ENCODE measurements around the gene SSBP4.

Gene SSBP4

GRCh38 chr19:18392417-18392816, 26.8 kb upstream of the SSBP4 start:
- no peak overlapping the region for H4K91ac ChIP-seq (ENCODE audit: low read depth, low read length)
- no CpG with 5 or more reads among the region's 11 CpGs for WGBS (ENCODE audit: extremely low coverage, insufficient coverage, insufficient read length)

GRCh38 chr19:18392926-18393325, 26.3 kb upstream of the SSBP4 start:
- Histone ChIP-seq H3K18ac (ENCODE audit: low read length) (no peak overlapping the region), H2BK5ac (ENCODE audit: low read depth, low read length, poor library complexity) (no peak overlapping the region), H3K27me3 (ENCODE audit: insufficient read depth, low read length) (peaks cover 2% of the 10 kb centered on the region), H3K14ac (ENCODE audit: low read length) (no peak overlapping the region), H2BK120ac (ENCODE audit: insufficient read depth, low read length, poor library complexity) (no peak overlapping the region), H4K12ac (ENCODE audit: low read depth, low read length) (no peak overlapping the region), H3K9ac (ENCODE audit: low read length) (no peak overlapping the region), H3K36me3 (ENCODE audit: control insufficient read depth in 1 of 2, insufficient read depth in 2 of 2, low read length in 2 of 2) (peaks cover 0 to 5% of the 10 kb centered on the region in 2 experiments), H3K9me3 (ENCODE audit: insufficient read depth, low read depth, low read length) (peaks cover 2% of the 10 kb centered on the region), H3K4me2 (ENCODE audit: low read length) (no peak overlapping the region), H3K79me2 (ENCODE audit: control insufficient read depth, insufficient read depth, low read length, poor library complexity) (no peaks in the 10 kb centered on the region), H4K8ac (ENCODE audit: low read depth, low read length) (no peak overlapping the region), H2AK5ac (ENCODE audit: low read length) (no peak overlapping the region), H3K23ac (ENCODE audit: low read length) (no peak overlapping the region), H2AFZ (ENCODE audit: insufficient read depth, low read length, poor library complexity) (no peak overlapping the region), H2BK12ac (ENCODE audit: low read length) (no peak overlapping the region), H3K4me3 (ENCODE audit: low read depth, low read length) (no peak overlapping the region), H3K4me1 (ENCODE audit: control insufficient read depth in 1 of 2, insufficient read depth in 2 of 2, low read length in 2 of 2) (peaks cover 0 to 8% of the 10 kb centered on the region in 2 experiments), H3K4ac (ENCODE audit: low read depth, low read length) (no peak overlapping the region), H3K27ac (ENCODE audit: low read depth, low read length) (no peak overlapping the region), H4K91ac (ENCODE audit: low read depth, low read length) (no peak overlapping the region), H3K79me1 (ENCODE audit: low read length) (no peaks in the 10 kb centered on the region)
- no peak for DNase-seq
- no CpG with 5 or more reads among the region's 5 CpGs for WGBS (ENCODE audit: extremely low coverage, insufficient coverage, insufficient read length)

More at GRCh38 chr19:18392417-18392816, 26.8 kb upstream of the SSBP4 start:
- DNase-seq = peak in 1 of 2 donors; percentile 19
- Histone ChIP-seq H3K9ac (ENCODE audit: low read length) (no peak overlapping the region), H3K79me2 (ENCODE audit: control insufficient read depth, insufficient read depth, low read length, poor library complexity) (no peaks in the 10 kb centered on the region), H3K18ac (ENCODE audit: low read length) (no peak overlapping the region), H3K4me1 (ENCODE audit: control insufficient read depth in 1 of 2, insufficient read depth in 2 of 2, low read length in 2 of 2) (peaks cover 0 to 8% of the 10 kb centered on the region in 2 experiments), H3K27ac (ENCODE audit: low read depth, low read length) (no peak overlapping the region), H3K27me3 (ENCODE audit: insufficient read depth, low read length) (peaks cover 3% of the 10 kb centered on the region), H3K4ac (ENCODE audit: low read depth, low read length) (no peak overlapping the region), H4K8ac (ENCODE audit: low read depth, low read length) (no peak overlapping the region), H2AK5ac (ENCODE audit: low read length) (no peak overlapping the region), H3K23ac (ENCODE audit: low read length) (no peak overlapping the region), H3K14ac (ENCODE audit: low read length) (no peak overlapping the region), H2BK5ac (ENCODE audit: low read depth, low read length, poor library complexity) (no peak overlapping the region), H3K4me3 (ENCODE audit: low read depth, low read length) (no peak overlapping the region), H2BK120ac (ENCODE audit: insufficient read depth, low read length, poor library complexity) (no peak overlapping the region), H3K9me3 (ENCODE audit: insufficient read depth, low read depth, low read length) (peaks cover 2% of the 10 kb centered on the region), H3K79me1 (ENCODE audit: low read length) (no peaks in the 10 kb centered on the region), H4K12ac (ENCODE audit: low read depth, low read length) (no peak overlapping the region), H2AFZ (ENCODE audit: insufficient read depth, low read length, poor library complexity) (no peak overlapping the region), H3K36me3 (ENCODE audit: control insufficient read depth in 1 of 2, insufficient read depth in 2 of 2, low read length in 2 of 2) (peaks cover 0 to 5% of the 10 kb centered on the region in 2 experiments), H2BK12ac (ENCODE audit: low read length) (no peak overlapping the region), H3K4me2 (ENCODE audit: low read length) (no peak overlapping the region)

GRCh38 chr19:18393836-18394235, 25.4 kb upstream of the SSBP4 start:
- Histone ChIP-seq H2BK5ac (ENCODE audit: low read depth, low read length, poor library complexity) (no peak overlapping the region), H3K27ac (ENCODE audit: low read depth, low read length) (no peak overlapping the region), H3K27me3 (ENCODE audit: insufficient read depth, low read length) (no peaks in the 10 kb centered on the region), H4K8ac (ENCODE audit: low read depth, low read length) (no peak overlapping the region), H3K79me2 (ENCODE audit: control insufficient read depth, insufficient read depth, low read length, poor library complexity) (no peaks in the 10 kb centered on the region), H3K9me3 (ENCODE audit: insufficient read depth, low read depth, low read length) (peaks cover 2% of the 10 kb centered on the region), H2BK120ac (ENCODE audit: insufficient read depth, low read length, poor library complexity) (no peak overlapping the region), H3K9ac (ENCODE audit: low read length) (no peak overlapping the region), H3K4ac (ENCODE audit: low read depth, low read length) (no peak overlapping the region), H3K4me2 (ENCODE audit: low read length) (no peak overlapping the region), H2AFZ (ENCODE audit: insufficient read depth, low read length, poor library complexity) (no peak overlapping the region), H3K4me1 (ENCODE audit: control insufficient read depth in 1 of 2, insufficient read depth in 2 of 2, low read length in 2 of 2) (peaks cover 0 to 2% of the 10 kb centered on the region in 2 experiments), H2BK12ac (ENCODE audit: low read length) (no peak overlapping the region), H4K91ac (ENCODE audit: low read depth, low read length) (no peak overlapping the region), H2AK5ac (ENCODE audit: low read length) (no peak overlapping the region), H3K18ac (ENCODE audit: low read length) (no peak overlapping the region), H3K79me1 (ENCODE audit: low read length) (no peaks in the 10 kb centered on the region), H4K12ac (ENCODE audit: low read depth, low read length) (no peak overlapping the region), H3K23ac (ENCODE audit: low read length) (no peak overlapping the region), H3K4me3 (ENCODE audit: low read depth, low read length) (no peak overlapping the region), H3K14ac (ENCODE audit: low read length) (no peak overlapping the region), H3K36me3 (ENCODE audit: control insufficient read depth in 1 of 2, insufficient read depth in 2 of 2, low read length in 2 of 2) (no peaks in the 10 kb centered on the region)
- no peak for DNase-seq
- no CpG with 5 or more reads among the region's 7 CpGs for WGBS (ENCODE audit: extremely low coverage, insufficient coverage, insufficient read length)

- no peak overlapping the region for H3K4me3 ChIP-seq (ENCODE audit: low read depth, low read length)
- no peak overlapping the region for H3K4ac ChIP-seq (ENCODE audit: low read depth, low read length)
- H3K79me1 ChIP-seq (ENCODE audit: low read length) = no peaks in the 10 kb centered on the region
- H3K9me3 ChIP-seq (ENCODE audit: insufficient read depth, low read depth, low read length) = no peaks in the 10 kb centered on the region
- no peaks in the 10 kb centered on the region for H3K27me3 ChIP-seq (ENCODE audit: insufficient read depth, low read length)
- H2BK12ac ChIP-seq (ENCODE audit: low read length) = no peak overlapping the region
- H3K18ac ChIP-seq (ENCODE audit: low read length) = no peak overlapping the region
- H3K27ac ChIP-seq (ENCODE audit: low read depth, low read length) = no peak overlapping the region
- H3K23ac ChIP-seq (ENCODE audit: low read length) = no peak overlapping the region
- H4K8ac ChIP-seq (ENCODE audit: low read depth, low read length) = no peak overlapping the region
- H4K12ac ChIP-seq (ENCODE audit: low read depth, low read length) = no peak overlapping the region
- no CpG with 5 or more reads among the region's 37 CpGs for WGBS (ENCODE audit: extremely low coverage, insufficient coverage, insufficient read length)
- H3K9ac ChIP-seq (ENCODE audit: low read length) = no peak overlapping the region
- no peak overlapping the region for H3K4me2 ChIP-seq (ENCODE audit: low read length)
- H2AFZ ChIP-seq (ENCODE audit: insufficient read depth, low read length, poor library complexity) = no peak overlapping the region
- H3K79me2 ChIP-seq (ENCODE audit: control insufficient read depth, insufficient read depth, low read length, poor library complexity) = no peaks in the 10 kb centered on the region
- peaks cover 0 to 2% of the 10 kb centered on the region in 2 experiments for H3K4me1 ChIP-seq (ENCODE audit: control insufficient read depth in 1 of 2, insufficient read depth in 2 of 2, low read length in 2 of 2)
- H3K14ac ChIP-seq (ENCODE audit: low read length) = no peak overlapping the region
- no peak overlapping the region for H2BK120ac ChIP-seq (ENCODE audit: insufficient read depth, low read length, poor library complexity)
- H3K36me3 ChIP-seq (ENCODE audit: control insufficient read depth in 1 of 2, insufficient read depth in 2 of 2, low read length in 2 of 2) = no peaks in the 10 kb centered on the region
- no peak overlapping the region for H2AK5ac ChIP-seq (ENCODE audit: low read length)
- no peak overlapping the region for H4K91ac ChIP-seq (ENCODE audit: low read depth, low read length)
- no peak for DNase-seq
- no peak overlapping the region for H2BK5ac ChIP-seq (ENCODE audit: low read depth, low read length, poor library complexity)
These were observed 22.5 kb upstream of the SSBP4 start for GRCh38 chr19:18396471-18397241.

All from trophoblast cell (in vitro differentiated cells and primary cell).